K562 (cell line): ENCODE results near the gene OSGEP. TPM values are rescaled to one million over a fixed set of nuclear protein-coding genes. Genes with fewer than 3 reads are reported as not detected.

Experiments used
- CEBPG ChIP-seq, 3 experiments: fragments of 200-800 bp in 1 of 3; sonication (Bioruptor generic) in 1 of 3; sonication (generic) in 1 of 3; formaldehyde crosslinking in 1 of 3; IDR thresholded peaks in 2 of 3; conservative IDR thresholded peaks in 1 of 3; 2 replicates each; pipeline versions ENCODE4 v1.6.1 to v1.8.0; 2016 to 2022; ENCODE audit warnings: missing compliant biosample characterization in 2 of 3, missing genetic modification characterization in 2 of 3, mild to moderate bottlenecking in 1 of 3, missing genetic modification reagents in 1 of 3
- CUX1 ChIP-seq: fragments of 200-800 bp; sonication (Bioruptor generic); IDR thresholded peaks from 2 replicates; pipeline ENCODE4 v1.6.1; 2016; ENCODE audit warnings: missing genetic modification characterization, missing compliant biosample characterization
- ELF2 ChIP-seq: fragments of 250-450 bp; sonication (Bioruptor Pico); IDR thresholded peaks from 2 replicates; pipeline ENCODE4 v1.5.0; 2021; ENCODE audit warnings: mild to moderate bottlenecking
- FOXP1 ChIP-seq: sonication (generic); formaldehyde crosslinking; IDR thresholded peaks from 2 replicates; pipeline ENCODE4 v1.8.0; 2022; ENCODE audit warnings: mild to moderate bottlenecking, missing genetic modification reagents
- KDM2B ChIP-seq: fragments of 250-450 bp; sonication (Bioruptor Pico); IDR thresholded peaks from 2 replicates; pipeline ENCODE4 v1.8.0; 2021; ENCODE audit warnings: mild to moderate bottlenecking, moderate library complexity
- MAFK ChIP-seq: IDR thresholded peaks from 2 replicates; pipeline ENCODE4 v1.6.1; 2011; ENCODE audit warnings: low read length, improper control_type of control experiment
- MXD1 ChIP-seq: fragments of 250-450 bp; sonication (Bioruptor Pico); IDR thresholded peaks from 2 replicates; pipeline ENCODE4 v1.8.0; 2021; ENCODE audit warnings: borderline replicate concordance, mild to moderate bottlenecking, moderate library complexity; ENCODE audit not compliant: poor library complexity, severe bottlenecking
- MXI1 ChIP-seq: IDR thresholded peaks from 2 replicates; pipeline ENCODE4 v1.6.1; 2011; ENCODE audit warnings: low read depth, mild to moderate bottlenecking, improper control_type of control experiment, low read length
- NCOR1 ChIP-seq: fragments of 450-650 bp; IDR thresholded peaks from 2 replicates; pipeline ENCODE4 v1.6.1; 2016; ENCODE audit warnings: mild to moderate bottlenecking, moderate library complexity
- RNF219 ChIP-seq: fragments of 250-450 bp; sonication (Bioruptor Pico); IDR thresholded peaks from 2 replicates; pipeline ENCODE4 v1.5.0; 2022; ENCODE audit warnings: mild to moderate bottlenecking
- SMAD3 ChIP-seq: fragments of 450-650 bp; formaldehyde crosslinking; conservative IDR thresholded peaks from 2 replicates; pipeline ENCODE4 v1.4.0; 2020; ENCODE audit warnings: mild to moderate bottlenecking
- SMAD4 ChIP-seq: fragments of 250-450 bp; sonication (Bioruptor Pico); conservative IDR thresholded peaks from 2 replicates; pipeline ENCODE4 v1.8.0; 2021; ENCODE audit warnings: inconsistent platforms, mild to moderate bottlenecking, moderate library complexity
- TEAD2 ChIP-seq: fragments of 450-650 bp; IDR thresholded peaks from 2 replicates; pipeline ENCODE4 v1.6.1; 2016; ENCODE audit warnings: missing genetic modification characterization, control low read depth, missing compliant biosample characterization
- XRCC3 ChIP-seq: fragments of 450-650 bp; IDR thresholded peaks from 2 replicates; pipeline ENCODE4 v1.6.1; 2017; ENCODE audit warnings: mild to moderate bottlenecking, moderate library complexity
- XRCC5 ChIP-seq: fragments of 200-400 bp; formaldehyde crosslinking; IDR thresholded peaks from 2 replicates; pipeline ENCODE4 v1.6.1; 2017; ENCODE audit warnings: low read depth, mild to moderate bottlenecking, low read length
- ZBTB2 ChIP-seq: fragments of 450-650 bp; IDR thresholded peaks from 2 replicates; pipeline ENCODE4 v1.6.1; 2016; ENCODE audit warnings: antibody characterized with exemption
- ZFPM2 ChIP-seq: fragments of 250-450 bp; sonication (Bioruptor Pico); IDR thresholded peaks from 2 replicates; pipeline ENCODE4 v1.5.1; 2022; ENCODE audit warnings: mild to moderate bottlenecking
- ZNF324 ChIP-seq: fragments of 250-450 bp; sonication (Bioruptor Pico); IDR thresholded peaks from 2 replicates; pipeline ENCODE4 v1.4.0; 2020; ENCODE audit warnings: mild to moderate bottlenecking
- ZNF347 ChIP-seq: fragments of 450-650 bp; formaldehyde crosslinking; IDR thresholded peaks from 2 replicates; pipeline ENCODE4 v1.4.0; 2020; ENCODE audit warnings: low read depth, mild to moderate bottlenecking, moderate library complexity
- polyA plus RNA-seq, 8 experiments: library from polyadenylated mRNA; depleted of rRNA in 4 of 8; stranded (reverse) in 5 of 8; unstranded in 3 of 8; fragments of >200 nt; fragmentation: Nextera tagmentation in 2 of 8; fragmentation: Illumina TruSeq in 1 of 8; extraction: Ambion mirVana in 2 of 8; extraction: Trizol in 1 of 8; gene quantifications; 2 replicates each; pipeline versions ENCODE4 v1.2.1 to v1.2.3, GENCODE V29; 2011 to 2014; ENCODE audit warnings: inconsistent platforms in 1 of 8, missing spikeins in 1 of 8
- total RNA-seq, 7 experiments: library from RNA; depleted of rRNA in 6 of 7; stranded (reverse); fragments of >200 nt in 6 of 7; fragmentation: Illumina TruSeq in 2 of 7; extraction: Trizol in 2 of 7; gene quantifications; 2 replicates each; pipeline versions ENCODE4 v1.2.1 to v1.2.3, GENCODE V29; 2011 to 2021; ENCODE audit warnings: low replicate concordance in 1 of 7

The OSGEP gene
- total and polyA plus RNA-seq, 9 of the 15 experiments (the other 6 are each of a cell fraction or from before 2014, with no cell fraction given), result 32.1 to 59.2 (median 44.1) TPM

- no peak for TF ChIP-seq TEAD2 (tag)
- no peak for TF ChIP-seq RNF219 (CRISPR knock-in tag)
- TF ChIP-seq SMAD3 (CRISPR knock-in tag), result no peak
- TF ChIP-seq ZNF347 (CRISPR knock-in tag), result no peak
- no peak for TF ChIP-seq KDM2B
- TF ChIP-seq ZBTB2, result no peak
- peak; percentile 72 for TF ChIP-seq CEBPG (CRISPR knock-in tag; IDR thresholded peaks at IDR 0.05)
- peak; percentile 84 to 93 for TF ChIP-seq CEBPG (tag; conservative IDR thresholded peaks at IDR 0.05 in 1 of 2, IDR thresholded peaks at IDR 0.05 in 1 of 2)
- TF ChIP-seq MXI1, result no peak
- TF ChIP-seq ZNF324, result no peak
- TF ChIP-seq XRCC5, result no peak
- TF ChIP-seq ELF2 (CRISPR knock-in tag), result no peak
- 0 out of 2 replicates have a peak, but pooled peaks have one; percentile 15 for TF ChIP-seq SMAD4
- TF ChIP-seq MXD1 (CRISPR knock-in tag), result no peak
- no peak for TF ChIP-seq FOXP1 (CRISPR knock-in tag)
- no peak for TF ChIP-seq MAFK
- no peak for TF ChIP-seq XRCC3
- no peak for TF ChIP-seq NCOR1
- no peak for TF ChIP-seq ZFPM2 (CRISPR knock-in tag)
- TF ChIP-seq CUX1, result no peak
Measured at GRCh38 chr14:20469890-20470602, 15.4 kb upstream of the OSGEP start (continued).
